ENCODE measurements around the gene TCERG1L. TPM values are rescaled to one million over a fixed set of nuclear protein-coding genes. Genes with fewer than 3 reads are reported as not detected.

The TCERG1L gene
- total RNA-seq, 1 experiment from 2014 or later = not detected

- H3K27me3 ChIP-seq (ENCODE audit: control insufficient read depth, insufficient read depth, low read length) = no peaks in the 10 kb centered on the region; the same call in 1 of the 2 replicates
- BruUV-seq (replicated peaks) = no TSS peak
Observed at GRCh38 chr10:131115801-131116200, 195.7 kb downstream of the TCERG1L start.

GRCh38 chr10:131115321-131115720 is 196.2 kb downstream of the TCERG1L start:
- no peak for TF ChIP-seq CTCF (IDR thresholded peaks at IDR 0.05)
- no peak for TF ChIP-seq POLR2AphosphoS5 (IDR thresholded peaks at IDR 0.05; ENCODE audit: low read depth, low read length)
- no peak for TF ChIP-seq TCF7L2 (IDR thresholded peaks at IDR 0.05; ENCODE audit: low read depth, low read length)
- TF ChIP-seq SIN3A (IDR thresholded peaks at IDR 0.05; ENCODE audit: borderline replicate concordance, insufficient read depth, low read depth, low read length) = no peak
- H3K4me3 ChIP-seq (ENCODE audit: low read depth in 2 of 2, low read length in 2 of 2) = no peak overlapping the region
- intact Hi-C loops (cut with micrococcal nuclease; ENCODE audit: unreplicated experiment) = no loop called here
- no peak overlapping the region for H3K27ac ChIP-seq (ENCODE audit: low read length)
- H3K36me3 ChIP-seq (ENCODE audit: control insufficient read depth, insufficient read depth, low read length) = no peaks in the 10 kb centered on the region
- in situ Hi-C loops (cut with HindIII; ENCODE audit: low pct_unique_long_range_greater_than_20kb, low sequenced_read_pairs) = no loop called here
- no peak for ATAC-seq
- CTCF ChIA-PET = no interaction called here
- no peaks in the 10 kb centered on the region for H3K9me3 ChIP-seq (ENCODE audit: control insufficient read depth, insufficient read depth, low read depth, low read length)
- no TSS peak for BruUV-seq (replicated peaks)
- no peaks in the 10 kb centered on the region for H3K27me3 ChIP-seq (ENCODE audit: control insufficient read depth, insufficient read depth, low read length)
- H3K4me1 ChIP-seq (ENCODE audit: control insufficient read depth, insufficient read depth, low read length) = no peaks in the 10 kb centered on the region
- POLR2A ChIA-PET = no interaction called here
- DNase-seq (ENCODE audit: low read depth, low spot score) = no peak

More at GRCh38 chr10:131115801-131116200, 195.7 kb downstream of the TCERG1L start:
- H3K27ac ChIP-seq (ENCODE audit: low read length) = no peak overlapping the region
- ChIA-PET POLR2A (no interaction called here), CTCF (no interaction called here)
- H3K4me1 ChIP-seq (ENCODE audit: control insufficient read depth, insufficient read depth, low read length) = no peaks in the 10 kb centered on the region
- no peak for ATAC-seq
- no peak overlapping the region for H3K4me3 ChIP-seq (ENCODE audit: low read depth in 2 of 2, low read length in 2 of 2)
- intact Hi-C loops (cut with micrococcal nuclease; ENCODE audit: unreplicated experiment) = no loop called here
- in situ Hi-C loops (cut with HindIII; ENCODE audit: low pct_unique_long_range_greater_than_20kb, low sequenced_read_pairs) = no loop called here
- DNase-seq (ENCODE audit: low read depth, low spot score) = no peak
- H3K9me3 ChIP-seq (ENCODE audit: control insufficient read depth, insufficient read depth, low read depth, low read length) = no peaks in the 10 kb centered on the region
- TF ChIP-seq POLR2AphosphoS5 (IDR thresholded peaks at IDR 0.05; ENCODE audit: low read depth, low read length) = no peak
- TF ChIP-seq SIN3A (IDR thresholded peaks at IDR 0.05; ENCODE audit: borderline replicate concordance, insufficient read depth, low read depth, low read length) = no peak
- TF ChIP-seq TCF7L2 (IDR thresholded peaks at IDR 0.05; ENCODE audit: low read depth, low read length) = no peak
- TF ChIP-seq CTCF (IDR thresholded peaks at IDR 0.05) = no peak
- no peak for TF ChIP-seq REST (IDR thresholded peaks at IDR 0.05; ENCODE audit: insufficient read depth in 1 of 2, low read depth in 2 of 2, low read length in 1 of 2)
- H3K36me3 ChIP-seq (ENCODE audit: control insufficient read depth, insufficient read depth, low read length) = no peaks in the 10 kb centered on the region

Measured in Panc1 (cell line).